GM12878 (cell line): ENCODE data around the gene LIF. TPM values are rescaled to one million over a fixed set of nuclear protein-coding genes. Genes with fewer than 3 reads are reported as not detected.

Experiments used
- ATAC-seq: fragments of 200-7000 bp; cut with Tn5 transposase; 3 replicates; pipeline ENCODE4 v1.9.1; 2020; ENCODE audit warnings: mild to moderate bottlenecking, moderate library complexity
- BruUV-seq: library from RNA; stranded (reverse); fragments of 400-500 nt; replicated peaks from 2 replicates; lab custom pipeline; 2021; lab: Mats Ljungman, UMichigan
- CTCF ChIA-PET: fragments of 300-600 bp; sonication (Branson Sonifier 250); formaldehyde crosslinking; extraction: SDS; loops from one replicate; lab custom pipeline; 2021; ENCODE audit warnings: inconsistent platforms; lab: Yijun Ruan, JAX
- POLR2A ChIA-PET: fragments of 350-600 bp; formaldehyde crosslinking; extraction: SDS; loops from one replicate; lab custom pipeline; 2021; ENCODE audit warnings: inconsistent platforms; lab: Charles Lee
- RAD21 ChIA-PET: fragments of 300-600 bp; sonication (Branson Sonifier 250); formaldehyde crosslinking; loops from one replicate; lab custom pipeline; 2023; ENCODE audit warnings: antibody characterized with exemption; ENCODE audit not compliant: unreplicated experiment; lab: Charles Lee
- SMC1A ChIA-PET: fragments of 300-600 bp; sonication (Branson Sonifier 250); formaldehyde crosslinking; loops from one replicate; lab custom pipeline; 2023; ENCODE audit not compliant: unreplicated experiment, uncharacterized antibody; lab: Charles Lee
- DNase-seq: peaks from one replicate; pipeline ENCODE4 v3.0.0-alpha.2; 2011; ENCODE audit warnings: low read depth, low spot score
- FAIRE-seq: peaks from 3 replicates; lab custom pipeline; 2011; peaks lifted over from hg19 to GRCh38; lab: Jason Lieb, UNC
- H2AFZ ChIP-seq: 2 replicates; pipeline ENCODE4 v1.6.0; 2011; ENCODE audit warnings: low read depth, low read length, control low read depth; ENCODE audit not compliant: control insufficient read depth
- H3K27ac ChIP-seq: 2 replicates; pipeline ENCODE4 v1.5.1; 2011; ENCODE audit warnings: control low read depth; ENCODE audit not compliant: control insufficient read depth, insufficient read depth
- H3K27me3 ChIP-seq, 2 experiments: replicated peaks in 1 of 2; 2 replicates each; pipeline versions ENCODE4 v1.6.0 to v1.6.1; 2011; ENCODE audit warnings: low read length in 1 of 2; ENCODE audit not compliant: control insufficient read depth in 2 of 2, insufficient read depth in 2 of 2
- H3K36me3 ChIP-seq, 2 experiments: 2 replicates each; pipeline ENCODE4 v1.5.1; 2011; ENCODE audit warnings: low read length in 1 of 2; ENCODE audit not compliant: control insufficient read depth in 2 of 2, insufficient read depth in 2 of 2
- H3K4me1 ChIP-seq: 2 replicates; pipeline ENCODE4 v1.6.1; 2011; ENCODE audit warnings: mild to moderate bottlenecking, low read length, moderate library complexity, mixed read lengths; ENCODE audit not compliant: control insufficient read depth, insufficient read depth
- H3K4me2 ChIP-seq: 2 replicates; pipeline ENCODE4 v1.6.0; 2011; ENCODE audit warnings: control low read depth; ENCODE audit not compliant: control insufficient read depth, insufficient read depth
- H3K4me3 ChIP-seq: fragments of 200-600 bp; sonication (generic); 2 replicates; pipeline ENCODE4 v1.5.1; 2016
- H3K79me2 ChIP-seq: 2 replicates; pipeline ENCODE4 v1.6.0; 2011; ENCODE audit warnings: low read length; ENCODE audit not compliant: control insufficient read depth, insufficient read depth
- H3K9ac ChIP-seq: 2 replicates; pipeline ENCODE4 v1.8.0; 2011; ENCODE audit warnings: low read length, control low read depth, mixed read lengths; ENCODE audit not compliant: control insufficient read depth, insufficient read depth
- H3K9me3 ChIP-seq: replicated peaks from 3 replicates; pipeline ENCODE4 v1.5.1; 2011; ENCODE audit warnings: mild to moderate bottlenecking, low read length; ENCODE audit not compliant: control insufficient read depth, insufficient read depth
- H4K20me1 ChIP-seq: 2 replicates; pipeline ENCODE4 v1.6.0; 2011; ENCODE audit not compliant: control insufficient read depth, insufficient read depth
- BCL3 ChIP-seq: IDR thresholded peaks from 2 replicates; pipeline ENCODE4 v1.6.1; 2011; ENCODE audit warnings: borderline replicate concordance, low read depth, mild to moderate bottlenecking, moderate library complexity, low read length; ENCODE audit not compliant: insufficient read depth, poor library complexity, severe bottlenecking
- CBFB ChIP-seq: IDR thresholded peaks from 2 replicates; pipeline ENCODE4 v1.6.1; 2016; ENCODE audit warnings: antibody characterized with exemption, low read depth
- CHD1 ChIP-seq: IDR thresholded peaks from 2 replicates; pipeline ENCODE4 v1.6.1; 2012; ENCODE audit warnings: low read depth, low read length, improper control_type of control experiment
- JUND ChIP-seq: IDR thresholded peaks from 2 replicates; pipeline ENCODE4 v1.6.1; 2012; ENCODE audit warnings: low read depth, mild to moderate bottlenecking, low read length, improper control_type of control experiment, moderate library complexity
- MEF2A ChIP-seq: IDR thresholded peaks from 2 replicates; pipeline ENCODE4 v1.6.1; 2011; ENCODE audit warnings: low read depth, mild to moderate bottlenecking, low read length, moderate library complexity; ENCODE audit not compliant: insufficient read depth
- MEF2B ChIP-seq: fragments of 450-650 bp; IDR thresholded peaks from 2 replicates; pipeline ENCODE4 v1.6.1; 2018; ENCODE audit warnings: mild to moderate bottlenecking, moderate library complexity; ENCODE audit not compliant: partially characterized antibody, poor library complexity, severe bottlenecking
- MXI1 ChIP-seq: fragments of 150-350 bp; IDR thresholded peaks from 2 replicates; pipeline ENCODE4 v1.6.1; 2011; ENCODE audit warnings: low read depth, mild to moderate bottlenecking, inconsistent platforms, low read length, improper control_type of control experiment
- NRF1 ChIP-seq: conservative IDR thresholded peaks from 2 replicates; pipeline ENCODE4 v1.6.1; 2011; ENCODE audit warnings: mild to moderate bottlenecking, low read depth, low read length, improper control_type of control experiment
- POU2F2 ChIP-seq: IDR thresholded peaks from 3 replicates; pipeline ENCODE4 v1.6.1; 2011; ENCODE audit warnings: low read depth, mild to moderate bottlenecking, low read length, borderline replicate concordance
- RBBP5 ChIP-seq: fragments of 200-600 bp; sonication (generic); conservative IDR thresholded peaks from 2 replicates; pipeline ENCODE4 v1.6.1; 2016
- SIX5 ChIP-seq: IDR thresholded peaks from 2 replicates; pipeline ENCODE4 v1.6.1; 2011; ENCODE audit warnings: mild to moderate bottlenecking, low read depth, low read length, moderate library complexity; ENCODE audit not compliant: severe bottlenecking
- SMC3 ChIP-seq: IDR thresholded peaks from 2 replicates; pipeline ENCODE4 v1.6.1; 2011; ENCODE audit warnings: low read length, improper control_type of control experiment, borderline replicate concordance
- SPI1 ChIP-seq: IDR thresholded peaks from 2 replicates; pipeline ENCODE4 v1.6.1; 2011; ENCODE audit warnings: low read depth, mild to moderate bottlenecking, low read length, moderate library complexity, borderline replicate concordance; ENCODE audit not compliant: insufficient read depth
- SRF ChIP-seq, 2 experiments: IDR thresholded peaks; 2 replicates each; pipeline ENCODE4 v1.6.1; 2011; ENCODE audit warnings: low read depth in 2 of 2, low read length in 2 of 2, mild to moderate bottlenecking in 1 of 2, moderate library complexity in 1 of 2
- TCF12 ChIP-seq: IDR thresholded peaks from 2 replicates; pipeline ENCODE4 v1.6.1; 2011; ENCODE audit warnings: low read depth, mild to moderate bottlenecking, low read length
- WGBS: methylation state at CpG from one replicate; pipeline ENCODE4 v1.1.6; 2016; ENCODE audit warnings: low lambda C conversion rate; ENCODE audit not compliant: insufficient replicate concordance, insufficient coverage; ENCODE audit errors: missing lambda C conversion rate; 5-methylcytosine and 5-hydroxymethylcytosine counted together
- in situ Hi-C: fragments of 300-500 bp; cut with MboI; formaldehyde crosslinking; loops from 9 replicates; pipeline ENCODE4 v1.14.3; 2018; ENCODE audit warnings: mixed read lengths
- intact Hi-C: fragments of 100-400 bp; cut with micrococcal nuclease; formaldehyde crosslinking; loops from one replicate; pipeline ENCODE4 v1.14.2; 2022; ENCODE audit not compliant: unreplicated experiment
- polyA plus RNA-seq, 11 experiments: library from polyadenylated mRNA; depleted of rRNA in 4 of 11; unstranded in 6 of 11; stranded (reverse) in 5 of 11; fragments of >200 nt; fragmentation: Nextera tagmentation in 4 of 11; fragmentation: Illumina TruSeq in 1 of 11; extraction: Ambion mirVana in 4 of 11; extraction: Trizol in 1 of 11; gene quantifications; 1 replicate in 1 of 11; 2 replicates in 10 of 11; pipeline versions ENCODE4 v1.2.1 to v1.2.3, GENCODE V29; 2011 to 2016; ENCODE audit warnings: inconsistent platforms in 2 of 11, missing spikeins in 2 of 11, low read depth in 1 of 11
- total RNA-seq, 4 experiments: library from RNA; depleted of rRNA in 3 of 4; stranded (reverse); fragments of >200 nt in 3 of 4; fragmentation: Illumina TruSeq in 1 of 4; extraction: Trizol in 1 of 4; gene quantifications; 2 replicates each; pipeline versions ENCODE4 v1.2.1 to v1.2.3, GENCODE V29; 2013 to 2021

Gene LIF
- total and polyA plus RNA-seq, 10 of the 15 experiments (the other 5 are each of a cell fraction or from before 2014, with no cell fraction given), result 0.05 to 3.4 (median 0.97) TPM

GRCh38 chr22:30294066-30294465, 47.5 kb upstream of the LIF start (continued):
- TF ChIP-seq JUND (no peak), MEF2B (no peak), POU2F2 (no peak), NRF1 (no peak)

- Histone ChIP-seq H4K20me1 (no peaks in the 10 kb centered on the region), H3K9ac (no peak overlapping the region), H3K4me2 (no peak overlapping the region), H3K36me3 (peaks cover 10 to 32% of the 10 kb centered on the region in 2 experiments; a peak in 3 of 4 replicates), H3K27ac (no peak overlapping the region), H2AFZ (no peak overlapping the region), H3K4me1 (peaks cover 23% of the 10 kb centered on the region), H3K4me3 (no peak overlapping the region), H3K27me3 (no peaks in the 10 kb centered on the region), H3K9me3 (no peaks in the 10 kb centered on the region), H3K79me2 (no peaks in the 10 kb centered on the region)
- intact Hi-C loops, result no loop called here
- FAIRE-seq, result no peak
- BruUV-seq, result no TSS peak
- ChIA-PET SMC1A (interaction anchor here (6.7 to 7.9 kb wide), 2 partner anchors 13 to 33 kb away, joined by 84 to 100 read pairs; partner anchors contain the start of gene TBC1D10A), CTCF (no interaction called here), RAD21 (interaction anchor here (2.0 to 6.2 kb wide), 2 partner anchors 8 to 33 kb away, joined by 5 to 118 read pairs; partner anchors contain the start of gene TBC1D10A), POLR2A (no interaction called here)
- no peak for DNase-seq
- ATAC-seq, result no peak
- 96% methylated on average over 7 of the region's 7 CpGs for WGBS
- in situ Hi-C loops, result no loop called here
- TF ChIP-seq NRF1 (no peak), MEF2A (no peak), TCF12 (no peak), SRF (IDR thresholded peaks at IDR 0.05; ENCODE audit: low read depth in 2 of 2, low read length in 2 of 2) (no peak), SMC3 (no peak), BCL3 (no peak), JUND (no peak), RBBP5 (no peak), MEF2B (no peak), CBFB (no peak), SIX5 (no peak), CHD1 (no peak), SPI1 (no peak), MXI1 (no peak)
Observed at GRCh38 chr22:30293026-30293425, 46.5 kb upstream of the LIF start.
